Measurements from ENCODE around the gene LGMN. TPM values are rescaled to one million over a fixed set of nuclear protein-coding genes. Genes with fewer than 3 reads are reported as not detected.
A peak's percentile ranks its signal among the peaks of the same experiment; 100 is the strongest.
"Not testable (repeated sequence)": the region's sequence is repeated elsewhere in the genome, so short reads cannot be mapped to it uniquely, and the experiment has no call there.

Gene LGMN
- total RNA-seq, 1 experiment from 2014 or later = 40.3 TPM

- DNase-seq (ENCODE audit: low read depth) = not testable (repeated sequence)
These were observed 15.5 kb upstream of the LGMN start for GRCh38 chr14:92763666-92764631.

- DNase-seq (ENCODE audit: low read depth) = no peak
These were observed 12.0 kb upstream of the LGMN start for GRCh38 chr14:92760524-92760805.

- DNase-seq (ENCODE audit: low read depth) = no peak
These were observed 11.5 kb upstream of the LGMN start for GRCh38 chr14:92759679-92760523.

GRCh38 chr14:92759300-92759678 is 10.9 kb upstream of the LGMN start:
- peak; percentile 80 for DNase-seq (ENCODE audit: low read depth)

- no peak for DNase-seq (ENCODE audit: low read depth)
These were observed 8.0 kb upstream of the LGMN start for GRCh38 chr14:92756446-92756845.

- DNase-seq (ENCODE audit: low read depth) = no peak
These were observed 7.1 kb upstream of the LGMN start for GRCh38 chr14:92755495-92755894.

- no peak for DNase-seq (ENCODE audit: low read depth)
These were observed 6.5 kb upstream of the LGMN start for GRCh38 chr14:92754966-92755365.

- DNase-seq (ENCODE audit: low read depth) = no peak
These were observed 4.8 kb upstream of the LGMN start for GRCh38 chr14:92753250-92753649.

- no peak for DNase-seq (ENCODE audit: low read depth)
These were observed 3.4 kb upstream of the LGMN start for GRCh38 chr14:92751819-92752218.

GRCh38 chr14:92750994-92751400 is 2.6 kb upstream of the LGMN start:
- DNase-seq (ENCODE audit: low read depth) = no peak

GRCh38 chr14:92750222-92750728 is 1.8 kb upstream of the LGMN start:
- DNase-seq (ENCODE audit: low read depth) = not testable (repeated sequence)

- DNase-seq (ENCODE audit: low read depth) = no peak
These were observed 647 bp downstream of the LGMN start for GRCh38 chr14:92747701-92748258.

- no peak for DNase-seq (ENCODE audit: low read depth)
These were observed 4.2 kb downstream of the LGMN start for GRCh38 chr14:92744198-92744597.

GRCh38 chr14:92740440-92740839 is 8.0 kb downstream of the LGMN start:
- no peak for DNase-seq (ENCODE audit: low read depth)

- DNase-seq (ENCODE audit: low read depth) = no peak
These were observed 10.7 kb downstream of the LGMN start for GRCh38 chr14:92737619-92738188.

- no peak for DNase-seq (ENCODE audit: low read depth)
These were observed 11.2 kb downstream of the LGMN start for GRCh38 chr14:92737206-92737605.

GRCh38 chr14:92735344-92735743 is 13.1 kb downstream of the LGMN start:
- DNase-seq (ENCODE audit: low read depth) = no peak

GRCh38 chr14:92734618-92735017 is 13.8 kb downstream of the LGMN start:
- no peak for DNase-seq (ENCODE audit: low read depth)

- no peak for DNase-seq (ENCODE audit: low read depth)
These were observed 15.4 kb downstream of the LGMN start for GRCh38 chr14:92733007-92733406.

GRCh38 chr14:92731622-92732115 is 16.8 kb downstream of the LGMN start:
- no peak for DNase-seq (ENCODE audit: low read depth)

- DNase-seq (ENCODE audit: low read depth) = peak; percentile 86
These were observed 18.6 kb downstream of the LGMN start for GRCh38 chr14:92729634-92730358.

Data from RPMI7951 (cell line).